Neural progenitor cell (in vitro differentiated cells): ENCODE data around the gene METTL23. TPM values are rescaled to one million over a fixed set of nuclear protein-coding genes. Genes with fewer than 3 reads are reported as not detected.

Experiments
- DNase-seq: peaks from one replicate; pipeline ENCODE4 v3.0.0-alpha.2; 2016; ENCODE audit warnings: low spot score
- H2AFZ ChIP-seq: fragments of 200-600 bp; sonication (generic); replicated peaks from 2 replicates; pipeline ENCODE4 v1.6.1; 2016; ENCODE audit warnings: antibody characterized with exemption
- H3F3A ChIP-seq: fragments of 200-600 bp; sonication (generic); 2 replicates; pipeline ENCODE4 v1.6.1; 2016; ENCODE audit warnings: antibody characterized with exemption, low read depth
- H3K27ac ChIP-seq: fragments of 200-600 bp; sonication (generic); 2 replicates; pipeline ENCODE4 v1.5.1; 2016; ENCODE audit warnings: mild to moderate bottlenecking
- H3K27me3 ChIP-seq: fragments of 200-600 bp; sonication (generic); 2 replicates; pipeline ENCODE4 v1.6.1; 2016; ENCODE audit warnings: mild to moderate bottlenecking, moderate library complexity
- H3K36me3 ChIP-seq: fragments of 200-600 bp; sonication (generic); 2 replicates; pipeline ENCODE4 v1.5.1; 2016
- H3K4me1 ChIP-seq: fragments of 200-600 bp; sonication (generic); 2 replicates; pipeline ENCODE4 v1.6.1; 2016; ENCODE audit warnings: mixed run types
- H3K4me2 ChIP-seq: fragments of 200-600 bp; sonication (generic); 2 replicates; pipeline ENCODE4 v1.6.1; 2016
- H3K4me3 ChIP-seq: fragments of 200-600 bp; sonication (generic); 2 replicates; pipeline ENCODE4 v1.5.1; 2016
- H3K79me2 ChIP-seq: fragments of 200-600 bp; sonication (generic); 2 replicates; pipeline ENCODE4 v1.6.1; 2016; ENCODE audit warnings: low read depth
- H3K9ac ChIP-seq: fragments of 200-600 bp; sonication (generic); 2 replicates; pipeline ENCODE4 v1.6.1; 2016
- H3K9me3 ChIP-seq: fragments of 200-600 bp; sonication (generic); 2 replicates; pipeline ENCODE4 v1.5.1; 2016; ENCODE audit warnings: low read depth
- H4K20me1 ChIP-seq: fragments of 200-600 bp; sonication (generic); 2 replicates; pipeline ENCODE4 v1.6.1; 2016; ENCODE audit warnings: low read depth
- H3K27ac Mint-ChIP-seq: 3 replicates; pipeline ENCODE4 v1.8.0; 2021; ENCODE audit warnings: mixed read lengths
- H3K27me3 Mint-ChIP-seq: 2 replicates; pipeline ENCODE4 v1.8.0; 2022; ENCODE audit warnings: low read depth, mild to moderate bottlenecking, inconsistent platforms, moderate library complexity, mixed read lengths; ENCODE audit not compliant: insufficient read depth
- H3K36me3 Mint-ChIP-seq: 3 replicates; pipeline ENCODE4 v1.8.0; 2021; ENCODE audit warnings: mixed read lengths
- H3K4me1 Mint-ChIP-seq: 3 replicates; pipeline ENCODE4 v1.8.0; 2021; ENCODE audit warnings: mixed read lengths
- H3K4me3 Mint-ChIP-seq: 3 replicates; pipeline ENCODE4 v1.8.0; 2021; ENCODE audit warnings: mild to moderate bottlenecking, moderate library complexity, mixed read lengths
- H3K9me3 Mint-ChIP-seq: 3 replicates; pipeline ENCODE4 v1.8.0; 2020; ENCODE audit warnings: mixed read lengths
- EZH2 ChIP-seq: fragments of 200-600 bp; sonication (generic); IDR thresholded peaks from 2 replicates; pipeline ENCODE4 v1.6.1; 2017; ENCODE audit warnings: antibody characterized with exemption, mild to moderate bottlenecking, moderate library complexity
- EZH2phosphoT487 ChIP-seq: fragments of 200-600 bp; sonication (generic); IDR thresholded peaks from 2 replicates; pipeline ENCODE4 v1.6.1; 2017; ENCODE audit warnings: antibody characterized with exemption
- total RNA-seq: library from RNA; depleted of rRNA; stranded (reverse); fragments of >200 nt; gene quantifications from 2 replicates; pipeline ENCODE4 v1.2.3, GENCODE V29; 2015; ENCODE audit warnings: low replicate concordance
- TF ChIP-seq, protein P1 (sequence below): fragments of 200-600 bp; sonication (generic); IDR thresholded peaks from 2 replicates; pipeline ENCODE4 v1.5.1; 2017; ENCODE audit warnings: antibody characterized with exemption, mild to moderate bottlenecking

METTL23 gene
- total RNA-seq, 1 donor from 2014 or later = 38.1 TPM

DNA sequence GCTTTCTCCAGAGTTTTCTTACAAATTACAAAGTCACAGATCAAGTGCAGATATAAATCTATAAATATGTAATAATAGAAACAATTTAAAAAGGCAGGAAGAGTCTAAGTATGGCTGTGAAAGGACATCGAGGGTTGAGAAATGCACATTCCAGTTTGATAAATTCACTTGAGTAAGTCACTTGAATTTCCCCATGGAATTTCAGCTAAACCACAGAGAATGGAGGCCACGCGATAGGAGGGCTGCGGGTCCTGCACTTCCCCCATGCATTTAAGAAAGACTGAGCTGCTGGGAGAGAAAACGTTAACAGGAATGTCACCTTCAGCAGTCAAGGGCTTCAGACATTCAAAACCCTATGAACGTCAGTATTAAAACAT is 9.8 kb upstream of the METTL23 start:
- Histone ChIP-seq H3K4me3 (no peak overlapping the region), H3K36me3 (no peaks in the 10 kb centered on the region), H3K4me1 (no peaks in the 10 kb centered on the region), H2AFZ (no peak overlapping the region), H3K27me3 (no peaks in the 10 kb centered on the region), H3K79me2 (no peaks in the 10 kb centered on the region), H4K20me1 (no peaks in the 10 kb centered on the region), H3K9ac (no peak overlapping the region), H3F3A (peaks cover 3% of the 10 kb centered on the region), H3K9me3 (no peaks in the 10 kb centered on the region), H3K4me2 (no peak overlapping the region), H3K27ac (no peak overlapping the region)
- Mint-ChIP-seq H3K4me3 (no peak overlapping the region), H3K27me3 (no peaks in the 10 kb centered on the region), H3K27ac (no peak overlapping the region), H3K4me1 (peaks cover 3% of the 10 kb centered on the region), H3K9me3 (no peaks in the 10 kb centered on the region), H3K36me3 (peaks cover 25% of the 10 kb centered on the region)
- TF ChIP-seq EZH2phosphoT487 = no peak
- TF ChIP-seq, protein P1, sequence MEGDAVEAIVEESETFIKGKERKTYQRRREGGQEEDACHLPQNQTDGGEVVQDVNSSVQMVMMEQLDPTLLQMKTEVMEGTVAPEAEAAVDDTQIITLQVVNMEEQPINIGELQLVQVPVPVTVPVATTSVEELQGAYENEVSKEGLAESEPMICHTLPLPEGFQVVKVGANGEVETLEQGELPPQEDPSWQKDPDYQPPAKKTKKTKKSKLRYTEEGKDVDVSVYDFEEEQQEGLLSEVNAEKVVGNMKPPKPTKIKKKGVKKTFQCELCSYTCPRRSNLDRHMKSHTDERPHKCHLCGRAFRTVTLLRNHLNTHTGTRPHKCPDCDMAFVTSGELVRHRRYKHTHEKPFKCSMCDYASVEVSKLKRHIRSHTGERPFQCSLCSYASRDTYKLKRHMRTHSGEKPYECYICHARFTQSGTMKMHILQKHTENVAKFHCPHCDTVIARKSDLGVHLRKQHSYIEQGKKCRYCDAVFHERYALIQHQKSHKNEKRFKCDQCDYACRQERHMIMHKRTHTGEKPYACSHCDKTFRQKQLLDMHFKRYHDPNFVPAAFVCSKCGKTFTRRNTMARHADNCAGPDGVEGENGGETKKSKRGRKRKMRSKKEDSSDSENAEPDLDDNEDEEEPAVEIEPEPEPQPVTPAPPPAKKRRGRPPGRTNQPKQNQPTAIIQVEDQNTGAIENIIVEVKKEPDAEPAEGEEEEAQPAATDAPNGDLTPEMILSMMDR = no peak
- no peak for TF ChIP-seq EZH2
- DNase-seq = no peak

DNA sequence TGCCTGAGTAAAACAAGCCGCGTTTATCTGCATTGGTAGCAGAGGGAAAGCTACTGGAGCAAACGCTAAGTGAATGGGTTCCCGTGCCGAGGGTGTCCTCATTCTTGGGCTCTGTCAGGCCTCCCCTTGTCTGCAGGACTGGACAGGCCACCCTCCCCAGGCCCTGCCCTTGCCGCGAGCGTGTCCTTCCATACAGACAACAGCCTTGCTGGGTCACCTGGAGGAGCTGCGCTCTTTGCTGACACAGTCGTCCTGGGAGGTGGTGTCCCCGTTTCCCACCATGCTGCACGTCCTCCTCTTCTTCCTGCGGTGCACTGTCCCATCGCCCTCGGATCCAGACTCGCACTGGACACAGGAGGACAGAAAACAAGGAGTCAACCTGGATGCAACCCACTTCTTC is 8.1 kb upstream of the METTL23 start:
- Mint-ChIP-seq H3K4me3 (no peak overlapping the region), H3K27ac (no peak overlapping the region), H3K36me3 (peaks cover 32% of the 10 kb centered on the region), H3K4me1 (no peaks in the 10 kb centered on the region), H3K27me3 (peaks cover 2% of the 10 kb centered on the region), H3K9me3 (no peaks in the 10 kb centered on the region)
- TF ChIP-seq EZH2 (no peak), EZH2phosphoT487 (no peak)
- TF ChIP-seq, protein P1 = no peak
- Histone ChIP-seq H2AFZ (no peak overlapping the region), H3K4me2 (no peak overlapping the region), H4K20me1 (no peaks in the 10 kb centered on the region), H3K4me3 (no peak overlapping the region), H3K27me3 (no peaks in the 10 kb centered on the region), H3K9ac (no peak overlapping the region), H3K9me3 (no peaks in the 10 kb centered on the region), H3K27ac (no peak overlapping the region), H3K79me2 (no peaks in the 10 kb centered on the region), H3K36me3 (no peaks in the 10 kb centered on the region), H3K4me1 (no peaks in the 10 kb centered on the region), H3F3A (peaks cover 2% of the 10 kb centered on the region)
- DNase-seq = no peak

DNA sequence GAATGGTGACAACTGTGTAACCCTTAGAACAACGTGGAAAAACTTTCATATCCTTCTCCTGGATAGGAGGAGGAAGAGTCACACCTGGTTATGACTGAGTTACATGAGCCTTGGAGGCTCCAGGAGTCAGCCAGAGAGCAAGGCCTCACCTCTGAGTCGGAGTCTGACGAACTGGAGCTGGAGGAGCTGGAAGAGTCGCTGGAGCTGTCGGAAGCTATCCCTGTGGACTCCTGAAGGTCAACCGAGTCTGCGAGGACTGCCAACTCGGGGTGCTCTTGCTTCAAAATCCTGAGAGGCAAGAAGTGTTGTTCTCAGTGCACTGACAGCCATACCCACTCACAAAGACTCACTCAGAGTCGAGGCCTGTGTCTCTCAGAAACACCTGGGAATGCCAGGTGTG is 6.4 kb upstream of the METTL23 start:
- H3K36me3 Mint-ChIP-seq = peaks cover 33% of the 10 kb centered on the region

More for the DNA sequence above, 6.4 kb upstream of the METTL23 start:
- Mint-ChIP-seq H3K27ac (no peak overlapping the region), H3K9me3 (no peaks in the 10 kb centered on the region), H3K4me3 (no peak overlapping the region), H3K27me3 (peaks cover 2% of the 10 kb centered on the region), H3K4me1 (peaks cover 3% of the 10 kb centered on the region)
- no peaks in the 10 kb centered on the region for H3K27me3 ChIP-seq
- no peaks in the 10 kb centered on the region for H3F3A ChIP-seq
- no peak overlapping the region for H3K9ac ChIP-seq
- no peak overlapping the region for H3K4me2 ChIP-seq
- TF ChIP-seq, protein P1 = no peak
- TF ChIP-seq EZH2phosphoT487 (no peak), EZH2 (no peak)
- H3K27ac ChIP-seq = no peak overlapping the region
- no peaks in the 10 kb centered on the region for H3K36me3 ChIP-seq
- no peaks in the 10 kb centered on the region for H3K4me1 ChIP-seq
- peaks cover 9% of the 10 kb centered on the region for H3K79me2 ChIP-seq
- H3K4me3 ChIP-seq = no peak overlapping the region
- no peak for DNase-seq
- no peak overlapping the region for H2AFZ ChIP-seq
- no peaks in the 10 kb centered on the region for H3K9me3 ChIP-seq
- H4K20me1 ChIP-seq = no peaks in the 10 kb centered on the region
